Measurements from ENCODE around the gene ARHGAP29. TPM values are rescaled to one million over a fixed set of nuclear protein-coding genes. Genes with fewer than 3 reads are reported as not detected.

Gene ARHGAP29
- total RNA-seq, 1 donor from 2014 or later = 27.3 TPM

GRCh38 chr1:94283462-94283861, 46.1 kb upstream of the ARHGAP29 start:
- intact Hi-C loops (cut with DNase I) = no loop called here
- no peaks in the 10 kb centered on the region for H3K27me3 ChIP-seq
- H3K27ac ChIP-seq = no peak overlapping the region
- H3K36me3 ChIP-seq = no peaks in the 10 kb centered on the region
- TF ChIP-seq CTCF (IDR thresholded peaks at IDR 0.05) = no peak
- TF ChIP-seq POLR2AphosphoS5 (IDR thresholded peaks at IDR 0.05; ENCODE audit: insufficient read depth in 1 of 2, low read depth in 1 of 2) = no peak
- TF ChIP-seq POLR2A (IDR thresholded peaks at IDR 0.05) = no peak
- no peaks in the 10 kb centered on the region for H3K9me3 ChIP-seq
- no peak overlapping the region for H3K4me3 ChIP-seq
- H3K4me1 ChIP-seq = no peaks in the 10 kb centered on the region
- DNase-seq (ENCODE audit: extremely low spot score in 2 of 2) = no peak

- intact Hi-C loops (cut with DNase I) = no loop called here
- no peak overlapping the region for H3K27ac ChIP-seq
- no peaks in the 10 kb centered on the region for H3K9me3 ChIP-seq
- H3K4me3 ChIP-seq = no peak overlapping the region
- TF ChIP-seq CTCF (IDR thresholded peaks at IDR 0.05) (no peak), POLR2AphosphoS5 (IDR thresholded peaks at IDR 0.05; ENCODE audit: insufficient read depth in 1 of 2, low read depth in 1 of 2) (no peak)
- H3K4me1 ChIP-seq = peaks cover 6% of the 10 kb centered on the region
- H3K36me3 ChIP-seq = no peaks in the 10 kb centered on the region
- H3K27me3 ChIP-seq = no peaks in the 10 kb centered on the region
- no peak for DNase-seq (ENCODE audit: extremely low spot score in 2 of 2)
Measured at GRCh38 chr1:94282143-94282711, 44.8 kb upstream of the ARHGAP29 start.

- Histone ChIP-seq H3K4me3 (no peak overlapping the region), H3K27me3 (no peaks in the 10 kb centered on the region), H3K36me3 (no peaks in the 10 kb centered on the region), H3K4me1 (peaks cover 6% of the 10 kb centered on the region), H3K9me3 (no peaks in the 10 kb centered on the region), H3K27ac (no peak overlapping the region)
- intact Hi-C loops (cut with DNase I) = no loop called here
- no peak for DNase-seq (ENCODE audit: extremely low spot score in 2 of 2)
- TF ChIP-seq POLR2A (IDR thresholded peaks at IDR 0.05) = no peak
- no peak for TF ChIP-seq CTCF (IDR thresholded peaks at IDR 0.05)
- TF ChIP-seq POLR2AphosphoS5 (IDR thresholded peaks at IDR 0.05; ENCODE audit: insufficient read depth in 1 of 2, low read depth in 1 of 2) = no peak
Measured at GRCh38 chr1:94281361-94282142, 44.2 kb upstream of the ARHGAP29 start.

GRCh38 chr1:94280541-94280940, 43.2 kb upstream of the ARHGAP29 start:
- no peak for DNase-seq (ENCODE audit: extremely low spot score in 2 of 2)
- TF ChIP-seq CTCF (IDR thresholded peaks at IDR 0.05) (no peak), POLR2AphosphoS5 (IDR thresholded peaks at IDR 0.05; ENCODE audit: insufficient read depth in 1 of 2, low read depth in 1 of 2) (no peak)
- Histone ChIP-seq H3K4me3 (no peak overlapping the region), H3K9me3 (no peaks in the 10 kb centered on the region), H3K36me3 (no peaks in the 10 kb centered on the region), H3K4me1 (peaks cover 6% of the 10 kb centered on the region), H3K27ac (no peak overlapping the region), H3K27me3 (no peaks in the 10 kb centered on the region)
- intact Hi-C loops (cut with DNase I) = no loop called here

- no peaks in the 10 kb centered on the region for H3K9me3 ChIP-seq
- intact Hi-C loops (cut with DNase I) = no loop called here
- no peaks in the 10 kb centered on the region for H3K36me3 ChIP-seq
- no peak for TF ChIP-seq POLR2A (IDR thresholded peaks at IDR 0.05)
- TF ChIP-seq POLR2AphosphoS5 (IDR thresholded peaks at IDR 0.05; ENCODE audit: insufficient read depth in 1 of 2, low read depth in 1 of 2) = no peak
- no peak for TF ChIP-seq CTCF (IDR thresholded peaks at IDR 0.05)
- peaks cover 12% of the 10 kb centered on the region for H3K4me1 ChIP-seq
- no peak overlapping the region for H3K27ac ChIP-seq
- DNase-seq (ENCODE audit: extremely low spot score in 2 of 2) = no peak
- H3K27me3 ChIP-seq = no peaks in the 10 kb centered on the region
- H3K4me3 ChIP-seq = no peak overlapping the region
Measured at GRCh38 chr1:94279462-94279861, 42.1 kb upstream of the ARHGAP29 start.

Data from vagina (tissue), 2 donors.